ENCODE results near the gene GCHFR.

The GCHFR gene

DNA sequence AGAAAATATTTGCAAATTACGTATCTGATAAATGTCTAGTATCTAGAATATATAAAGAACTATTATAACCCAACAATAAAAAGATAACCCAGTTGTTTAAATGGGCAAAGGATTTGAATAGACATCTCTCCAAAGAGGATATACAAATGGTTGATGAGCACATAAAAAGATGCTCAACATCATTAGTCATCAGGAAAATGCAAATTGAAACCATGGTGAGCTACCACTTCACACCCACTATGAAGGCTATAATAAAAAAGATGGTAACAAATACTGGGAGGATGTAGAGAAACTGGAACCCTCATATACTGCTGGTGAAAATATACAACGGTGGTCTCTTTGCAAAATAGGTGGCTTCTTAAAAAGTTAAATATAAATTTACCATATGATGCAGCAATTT is 40.9 kb upstream of the GCHFR start:
- TF ChIP-seq, protein P1, sequence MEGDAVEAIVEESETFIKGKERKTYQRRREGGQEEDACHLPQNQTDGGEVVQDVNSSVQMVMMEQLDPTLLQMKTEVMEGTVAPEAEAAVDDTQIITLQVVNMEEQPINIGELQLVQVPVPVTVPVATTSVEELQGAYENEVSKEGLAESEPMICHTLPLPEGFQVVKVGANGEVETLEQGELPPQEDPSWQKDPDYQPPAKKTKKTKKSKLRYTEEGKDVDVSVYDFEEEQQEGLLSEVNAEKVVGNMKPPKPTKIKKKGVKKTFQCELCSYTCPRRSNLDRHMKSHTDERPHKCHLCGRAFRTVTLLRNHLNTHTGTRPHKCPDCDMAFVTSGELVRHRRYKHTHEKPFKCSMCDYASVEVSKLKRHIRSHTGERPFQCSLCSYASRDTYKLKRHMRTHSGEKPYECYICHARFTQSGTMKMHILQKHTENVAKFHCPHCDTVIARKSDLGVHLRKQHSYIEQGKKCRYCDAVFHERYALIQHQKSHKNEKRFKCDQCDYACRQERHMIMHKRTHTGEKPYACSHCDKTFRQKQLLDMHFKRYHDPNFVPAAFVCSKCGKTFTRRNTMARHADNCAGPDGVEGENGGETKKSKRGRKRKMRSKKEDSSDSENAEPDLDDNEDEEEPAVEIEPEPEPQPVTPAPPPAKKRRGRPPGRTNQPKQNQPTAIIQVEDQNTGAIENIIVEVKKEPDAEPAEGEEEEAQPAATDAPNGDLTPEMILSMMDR (IDR thresholded peaks at IDR 0.05; ENCODE audit: insufficient read depth, low read length, poor library complexity, severe bottlenecking): no peak
- Histone ChIP-seq H3K36me3 (ENCODE audit: control insufficient read depth, insufficient read depth, low read length) (no peaks in the 10 kb centered on the region), H3K27me3 (replicated peaks; ENCODE audit: control insufficient read depth, insufficient read depth, low read length) (no peaks in the 10 kb centered on the region), H3K4me3 (replicated peaks; ENCODE audit: low read depth, low read length) (no peak overlapping the region)
- no peak for DNase-seq (ENCODE audit: extremely low read depth, insufficient read length)

DNA sequence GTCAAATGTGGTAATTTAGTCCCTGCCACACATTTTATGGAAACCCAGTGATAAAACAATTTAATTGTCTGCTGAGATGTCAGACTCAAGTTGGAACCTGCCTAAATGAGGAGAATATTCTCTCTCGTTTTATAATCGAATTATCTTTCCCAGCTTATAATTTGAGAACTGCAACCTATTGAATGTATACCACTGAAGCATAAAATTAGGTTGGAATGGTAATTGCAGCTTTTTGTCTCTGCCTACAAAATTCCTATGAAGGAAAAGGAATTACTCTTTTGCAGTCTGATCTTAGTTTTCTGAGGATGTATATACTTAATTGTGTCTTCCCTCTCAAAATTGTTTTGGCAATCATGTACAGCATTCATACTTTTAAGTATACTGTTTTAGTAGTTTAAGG is 39.9 kb upstream of the GCHFR start:
- Histone ChIP-seq H3K36me3 (ENCODE audit: control insufficient read depth, insufficient read depth, low read length) (no peaks in the 10 kb centered on the region), H3K27me3 (replicated peaks; ENCODE audit: control insufficient read depth, insufficient read depth, low read length) (no peaks in the 10 kb centered on the region), H3K4me3 (replicated peaks; ENCODE audit: low read depth, low read length) (no peak overlapping the region)
- TF ChIP-seq, protein P1 (IDR thresholded peaks at IDR 0.05; ENCODE audit: insufficient read depth, low read length, poor library complexity, severe bottlenecking): no peak
- DNase-seq (ENCODE audit: extremely low read depth, insufficient read length): no peak

DNA sequence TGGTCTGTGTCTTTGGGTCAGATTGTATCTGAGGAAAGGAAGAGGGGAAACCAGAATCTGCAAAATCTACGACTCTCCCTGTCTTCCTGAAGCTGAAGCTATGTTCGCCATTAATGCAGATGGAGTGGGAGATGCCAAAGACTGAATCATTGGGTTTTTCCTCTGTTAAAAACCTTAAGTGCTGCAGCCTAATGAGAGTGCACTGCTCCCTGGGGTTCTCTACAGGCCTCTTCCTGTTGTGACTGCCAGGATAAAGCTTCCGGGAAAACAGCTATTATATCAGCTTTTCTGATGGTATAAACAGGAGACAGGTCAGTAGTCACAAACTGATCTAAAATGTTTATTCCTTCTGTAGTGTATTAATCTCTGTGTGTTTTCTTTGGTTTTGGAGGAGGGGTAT is 32.8 kb upstream of the GCHFR start:
- DNase-seq (ENCODE audit: extremely low read depth, insufficient read length): no peak
- no peak overlapping the region for H3K4me3 ChIP-seq (replicated peaks; ENCODE audit: low read depth, low read length)
- TF ChIP-seq, protein P1 (IDR thresholded peaks at IDR 0.05; ENCODE audit: insufficient read depth, low read length, poor library complexity, severe bottlenecking): no peak
- peaks cover 11% of the 10 kb centered on the region for H3K36me3 ChIP-seq (ENCODE audit: control insufficient read depth, insufficient read depth, low read length)
- H3K27me3 ChIP-seq (replicated peaks; ENCODE audit: control insufficient read depth, insufficient read depth, low read length): no peaks in the 10 kb centered on the region

DNA sequence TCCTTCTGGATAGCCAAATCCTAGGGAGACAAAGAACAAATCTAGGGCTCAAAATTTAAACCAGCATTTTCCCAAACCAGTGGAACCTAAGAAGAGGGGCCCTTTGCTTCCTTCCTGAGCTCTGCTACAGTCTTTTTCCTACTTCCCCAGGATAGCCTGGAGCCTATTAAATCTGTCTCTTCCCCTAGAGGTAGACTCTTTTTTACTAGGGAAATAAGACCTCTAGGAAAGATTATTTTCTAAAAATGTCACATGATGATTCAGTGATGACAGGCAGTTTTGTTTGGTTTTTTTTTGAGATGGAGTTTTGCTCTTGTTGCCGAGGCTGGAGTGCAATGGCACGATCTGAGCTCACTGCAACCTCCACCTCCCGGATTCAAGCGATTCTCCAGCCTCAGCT is 27.3 kb upstream of the GCHFR start:
- no peak for DNase-seq (ENCODE audit: extremely low read depth, insufficient read length)
- no peak overlapping the region for H3K4me3 ChIP-seq (replicated peaks; ENCODE audit: low read depth, low read length)
- peaks cover 18% of the 10 kb centered on the region for H3K36me3 ChIP-seq (ENCODE audit: control insufficient read depth, insufficient read depth, low read length)
- TF ChIP-seq, protein P1 (IDR thresholded peaks at IDR 0.05; ENCODE audit: insufficient read depth, low read length, poor library complexity, severe bottlenecking): no peak
- no peaks in the 10 kb centered on the region for H3K27me3 ChIP-seq (replicated peaks; ENCODE audit: control insufficient read depth, insufficient read depth, low read length)

DNA sequence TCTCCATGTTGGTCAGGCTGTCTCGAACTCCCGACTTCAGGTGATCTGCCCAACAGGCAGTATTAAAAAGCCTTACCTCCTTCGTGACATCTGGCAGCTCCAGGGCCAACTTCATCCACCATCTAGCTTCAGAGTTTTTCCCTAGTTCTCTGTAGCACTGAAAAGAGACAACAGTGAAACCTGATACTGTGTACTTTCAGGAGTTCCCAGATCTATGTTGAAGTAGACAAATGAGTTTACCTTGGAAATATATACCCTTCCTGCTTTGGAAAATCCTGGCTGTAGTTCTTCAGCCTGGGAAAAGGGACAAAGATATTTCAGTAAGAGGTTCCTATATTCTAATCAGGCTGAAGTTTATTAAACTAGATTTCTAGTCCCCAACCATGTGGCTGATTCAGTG is 26.8 kb upstream of the GCHFR start:
- H3K36me3 ChIP-seq (ENCODE audit: control insufficient read depth, insufficient read depth, low read length): peaks cover 16% of the 10 kb centered on the region
- no peak overlapping the region for H3K4me3 ChIP-seq (replicated peaks; ENCODE audit: low read depth, low read length)
- H3K27me3 ChIP-seq (replicated peaks; ENCODE audit: control insufficient read depth, insufficient read depth, low read length): no peaks in the 10 kb centered on the region
- no peak for DNase-seq (ENCODE audit: extremely low read depth, insufficient read length)
- TF ChIP-seq, protein P1 (IDR thresholded peaks at IDR 0.05; ENCODE audit: insufficient read depth, low read length, poor library complexity, severe bottlenecking): no peak

DNA sequence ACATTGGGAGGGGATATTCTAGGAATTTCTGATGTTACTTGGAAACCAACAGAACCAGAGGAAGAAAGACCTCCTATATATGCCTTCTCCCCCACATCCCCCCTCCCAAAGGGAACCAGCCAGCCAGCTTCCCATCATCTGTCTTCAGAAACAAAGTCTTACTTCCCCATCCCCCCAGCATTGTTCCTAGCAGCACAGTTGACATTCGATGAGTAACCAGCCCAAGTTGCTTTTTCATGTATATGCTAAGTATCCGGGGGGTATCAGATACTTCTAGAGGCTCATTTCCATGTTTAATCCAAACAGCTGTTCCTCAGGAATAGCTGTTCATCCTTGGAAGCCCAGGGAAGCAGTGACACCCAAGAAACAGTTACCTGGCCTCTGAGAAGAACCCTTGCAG is 24.8 kb upstream of the GCHFR start:
- Histone ChIP-seq H3K36me3 (ENCODE audit: control insufficient read depth, insufficient read depth, low read length) (peaks cover 13% of the 10 kb centered on the region), H3K4me3 (replicated peaks; ENCODE audit: low read depth, low read length) (no peak overlapping the region), H3K27me3 (replicated peaks; ENCODE audit: control insufficient read depth, insufficient read depth, low read length) (no peaks in the 10 kb centered on the region)
- DNase-seq (ENCODE audit: extremely low read depth, insufficient read length): no peak
- TF ChIP-seq, protein P1 (IDR thresholded peaks at IDR 0.05; ENCODE audit: insufficient read depth, low read length, poor library complexity, severe bottlenecking): no peak
